PC-3 (cell line): ENCODE data around the gene ASPN.

Source experiments
- EZH2 ChIP-seq: fragments of 300-600 bp; sonication (generic); IDR thresholded peaks from one replicate; pipeline ENCODE4 v1.6.1; 2017; ENCODE audit warnings: antibody characterized with exemption, mild to moderate bottlenecking, low read length; ENCODE audit not compliant: unreplicated experiment
- TF ChIP-seq, protein P1 (sequence below): fragments of 300-600 bp; sonication (generic); conservative IDR thresholded peaks from 2 replicates; pipeline ENCODE4 v1.5.1; 2017; ENCODE audit warnings: antibody characterized with exemption, low read depth, mild to moderate bottlenecking, low read length

DNA sequence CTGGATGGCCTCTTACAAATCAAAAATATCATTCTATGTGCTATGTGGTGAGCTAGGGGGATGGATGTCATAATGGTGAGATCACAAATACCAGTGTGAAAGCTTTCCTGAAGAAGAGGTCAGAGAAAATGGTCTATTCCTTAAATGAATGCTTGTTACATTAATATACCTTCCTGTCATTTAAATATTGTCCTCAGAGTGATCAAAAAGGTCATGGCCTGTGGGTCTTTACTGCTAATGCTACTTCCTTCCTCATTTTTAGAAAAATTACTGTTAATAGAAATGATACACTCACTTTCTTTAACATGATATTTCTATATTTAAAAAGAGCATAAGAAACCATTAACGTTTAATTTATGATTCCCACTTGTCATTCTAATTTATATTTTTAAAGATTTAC, 67.7 kb downstream of the ASPN start:
- TF ChIP-seq EZH2: no peak
- TF ChIP-seq, protein P1, sequence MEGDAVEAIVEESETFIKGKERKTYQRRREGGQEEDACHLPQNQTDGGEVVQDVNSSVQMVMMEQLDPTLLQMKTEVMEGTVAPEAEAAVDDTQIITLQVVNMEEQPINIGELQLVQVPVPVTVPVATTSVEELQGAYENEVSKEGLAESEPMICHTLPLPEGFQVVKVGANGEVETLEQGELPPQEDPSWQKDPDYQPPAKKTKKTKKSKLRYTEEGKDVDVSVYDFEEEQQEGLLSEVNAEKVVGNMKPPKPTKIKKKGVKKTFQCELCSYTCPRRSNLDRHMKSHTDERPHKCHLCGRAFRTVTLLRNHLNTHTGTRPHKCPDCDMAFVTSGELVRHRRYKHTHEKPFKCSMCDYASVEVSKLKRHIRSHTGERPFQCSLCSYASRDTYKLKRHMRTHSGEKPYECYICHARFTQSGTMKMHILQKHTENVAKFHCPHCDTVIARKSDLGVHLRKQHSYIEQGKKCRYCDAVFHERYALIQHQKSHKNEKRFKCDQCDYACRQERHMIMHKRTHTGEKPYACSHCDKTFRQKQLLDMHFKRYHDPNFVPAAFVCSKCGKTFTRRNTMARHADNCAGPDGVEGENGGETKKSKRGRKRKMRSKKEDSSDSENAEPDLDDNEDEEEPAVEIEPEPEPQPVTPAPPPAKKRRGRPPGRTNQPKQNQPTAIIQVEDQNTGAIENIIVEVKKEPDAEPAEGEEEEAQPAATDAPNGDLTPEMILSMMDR: no peak
